K562 (cell line): ENCODE data around the gene SIK1. TPM values are rescaled to one million over a fixed set of nuclear protein-coding genes. Genes with fewer than 3 reads are reported as not detected.
"Not testable (repeated sequence)": the region's sequence is repeated elsewhere in the genome, so short reads cannot be mapped to it uniquely, and the experiment has no call there.

ENCODE experiments used
- ATAC-seq: fragments of 200-7000 bp; cut with Tn5 transposase; 3 replicates; pipeline ENCODE4 v1.9.1; 2020; ENCODE audit warnings: moderate library complexity
- BruUV-seq: library from RNA; stranded (reverse); fragments of 400-500 nt; replicated peaks from 2 replicates; lab custom pipeline; 2021; lab: Mats Ljungman, UMichigan
- CTCF ChIA-PET: fragments of 300-600 bp; formaldehyde crosslinking; extraction: SDS; loops from one replicate; lab custom pipeline; 2021; ENCODE audit warnings: low intra/inter-chr PET ratio; lab: Yijun Ruan, JAX
- POLR2A ChIA-PET: fragments of 300-600, 350-650 bp; sonication (Branson Sonifier 250); formaldehyde crosslinking; extraction: SDS; loops from one replicate; lab custom pipeline; 2021; ENCODE audit warnings: antibody characterized with exemption, inconsistent platforms; lab: Yijun Ruan, JAX
- DNase-seq, 4 experiments: peaks; one replicate each; pipeline versions ENCODE4 v3.0.0 to v3.0.0-alpha.2; 2011 to 2018; ENCODE audit warnings: low spot score in 3 of 4, mixed read lengths in 3 of 4; ENCODE audit errors: extremely low read depth in 1 of 4
- FAIRE-seq: peaks from 2 replicates; lab custom pipeline; 2011; peaks lifted over from hg19 to GRCh38; lab: Jason Lieb, UNC
- H2AFZ ChIP-seq: 2 replicates; pipeline ENCODE4 v1.6.0; 2011; ENCODE audit warnings: low read depth, low read length, control low read depth, inconsistent platforms
- H3K27ac ChIP-seq: fragments of 200-600 bp; 3 replicates; pipeline ENCODE4 v1.8.0; 2011; ENCODE audit warnings: low read depth, mild to moderate bottlenecking, control low read depth, inconsistent platforms, low read length, moderate library complexity, mixed read lengths; ENCODE audit errors: extremely low read depth
- H3K27me3 ChIP-seq, 2 experiments: fragments of 300-600 bp in 1 of 2; 2 replicates in 1 of 2; 3 replicates in 1 of 2; pipeline versions ENCODE4 v1.6.0 to v1.8.0; 2011; ENCODE audit warnings: inconsistent platforms in 2 of 2, low read length in 2 of 2, mild to moderate bottlenecking in 1 of 2, mixed read lengths in 1 of 2, moderate library complexity in 1 of 2; ENCODE audit not compliant: control insufficient read depth in 2 of 2, insufficient read depth in 2 of 2
- H3K36me3 ChIP-seq: fragments of 300-600 bp; 3 replicates; pipeline ENCODE4 v1.8.0; 2011; ENCODE audit warnings: mild to moderate bottlenecking, low read length, inconsistent platforms; ENCODE audit not compliant: control insufficient read depth, insufficient read depth
- H3K4me1 ChIP-seq, 2 experiments: fragments of 200-600 bp in 1 of 2; replicated peaks in 1 of 2; 2 replicates in 1 of 2; 3 replicates in 1 of 2; pipeline versions ENCODE4 v1.5.1 to v1.8.0; 2011; ENCODE audit warnings: inconsistent platforms in 2 of 2, low read length in 2 of 2, mild to moderate bottlenecking in 1 of 2, mixed read lengths in 1 of 2, moderate library complexity in 1 of 2; ENCODE audit not compliant: control insufficient read depth in 2 of 2, insufficient read depth in 2 of 2
- H3K4me2 ChIP-seq: 2 replicates; pipeline ENCODE4 v1.6.1; 2011; ENCODE audit warnings: low read length, control low read depth, inconsistent platforms, mixed read lengths; ENCODE audit not compliant: insufficient read depth
- H3K4me3 ChIP-seq: fragments of 200-600 bp; sonication (generic), shearing (Covaris generic); 2 replicates; pipeline ENCODE4 v1.5.1; 2016; ENCODE audit warnings: control low read depth, inconsistent platforms
- H3K79me2 ChIP-seq: fragments of 200-600 bp; 3 replicates; pipeline ENCODE4 v1.8.0; 2011; ENCODE audit warnings: low read length, inconsistent platforms; ENCODE audit not compliant: control insufficient read depth, insufficient read depth
- H3K9ac ChIP-seq, 2 experiments: 2 replicates each; pipeline versions ENCODE4 v1.6.0 to v1.6.1; 2011; ENCODE audit warnings: low read depth in 2 of 2, low read length in 2 of 2, control low read depth in 1 of 2, inconsistent platforms in 1 of 2, mild to moderate bottlenecking in 1 of 2, mixed read lengths in 1 of 2; ENCODE audit not compliant: insufficient read depth in 1 of 2
- H3K9me1 ChIP-seq: one replicate; pipeline ENCODE4 v1.6.0; 2011; ENCODE audit warnings: inconsistent platforms, mild to moderate bottlenecking, low read length, moderate library complexity; ENCODE audit not compliant: control insufficient read depth, insufficient read depth
- H3K9me3 ChIP-seq: replicated peaks from 2 replicates; pipeline ENCODE4 v1.5.1; 2011; ENCODE audit warnings: low read depth, low read length, inconsistent platforms; ENCODE audit not compliant: control insufficient read depth, insufficient read depth
- H4K20me1 ChIP-seq: replicated peaks from 2 replicates; pipeline ENCODE4 v1.6.1; 2011; ENCODE audit warnings: low read length, inconsistent platforms, mixed read lengths; ENCODE audit not compliant: control insufficient read depth, insufficient read depth
- WGBS: fragments of 100-300 bp; shearing (Covaris generic); methylation state at CpG from one replicate; pipeline ENCODE4 v1.1.6; 2016; ENCODE audit warnings: low coverage, mixed read lengths; ENCODE audit not compliant: insufficient coverage; ENCODE audit errors: missing lambda C conversion rate; 5-methylcytosine and 5-hydroxymethylcytosine counted together
- in situ Hi-C: fragments of 300-500 bp; cut with MboI; formaldehyde crosslinking; loops from 4 replicates; pipeline ENCODE4 v1.15.0; 2018; ENCODE audit warnings: inconsistent platforms, mixed read lengths
- intact Hi-C: fragments of 100-400 bp; cut with micrococcal nuclease; formaldehyde crosslinking; loops from 2 replicates; pipeline ENCODE4 v1.14.2; 2022
- polyA plus RNA-seq, 8 experiments: library from polyadenylated mRNA; depleted of rRNA in 4 of 8; stranded (reverse) in 5 of 8; unstranded in 3 of 8; fragments of >200 nt; fragmentation: Nextera tagmentation in 2 of 8; fragmentation: Illumina TruSeq in 1 of 8; extraction: Ambion mirVana in 2 of 8; extraction: Trizol in 1 of 8; gene quantifications; 2 replicates each; pipeline versions ENCODE4 v1.2.1 to v1.2.3, GENCODE V29; 2011 to 2014; ENCODE audit warnings: inconsistent platforms in 1 of 8, missing spikeins in 1 of 8
- total RNA-seq, 7 experiments: library from RNA; depleted of rRNA in 6 of 7; stranded (reverse); fragments of >200 nt in 6 of 7; fragmentation: Illumina TruSeq in 2 of 7; extraction: Trizol in 2 of 7; gene quantifications; 2 replicates each; pipeline versions ENCODE4 v1.2.1 to v1.2.3, GENCODE V29; 2011 to 2021; ENCODE audit warnings: low replicate concordance in 1 of 7

SIK1 gene
- total and polyA plus RNA-seq, 9 of the 15 experiments (the other 6 are each of a cell fraction or from before 2014, with no cell fraction given) = 0.45 to 4.3 (median 1.8) TPM; not detected in 2

GRCh38 chr21:43403651-43404430, 23.1 kb downstream of the SIK1 start:
- H3K4me1 ChIP-seq = not testable (repeated sequence)

DNA sequence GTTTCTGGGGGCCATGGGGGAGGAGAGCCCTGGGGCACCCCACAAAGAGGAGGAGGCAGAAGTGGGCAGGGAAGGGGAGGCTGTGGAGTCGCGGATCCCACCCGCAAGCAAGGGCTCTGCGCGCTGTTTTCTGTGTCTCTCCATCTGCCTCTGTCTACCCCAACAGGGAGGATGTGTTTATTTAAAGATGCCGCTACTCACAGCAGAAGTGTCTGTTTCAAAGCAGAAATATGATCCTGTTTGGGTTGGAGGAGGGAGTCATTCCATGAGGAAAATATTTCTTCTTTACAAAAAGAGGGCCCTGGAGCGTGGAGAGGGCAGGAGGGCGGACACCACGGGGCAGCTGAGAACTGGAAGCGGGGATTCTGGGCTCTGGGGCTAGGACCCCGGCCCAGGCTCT, 25.8 kb downstream of the SIK1 start:
- BruUV-seq, intact Hi-C loops, H3K4me2 ChIP-seq, H3K27ac ChIP-seq, H3K9me3 ChIP-seq, H3K9me1 ChIP-seq, FAIRE-seq, H3K4me3 ChIP-seq, H3K79me2 ChIP-seq, H4K20me1 ChIP-seq, ATAC-seq, CTCF ChIA-PET, POLR2A ChIA-PET, H2AFZ ChIP-seq, DNase-seq, H3K4me1 ChIP-seq, H3K27me3 ChIP-seq, in situ Hi-C loops, H3K9ac ChIP-seq, H3K36me3 ChIP-seq: not testable (repeated sequence)
- WGBS = no CpG with 5 or more reads among the region's 11 CpGs

More at GRCh38 chr21:43403651-43404430, 23.1 kb downstream of the SIK1 start:
- H3K9me1 ChIP-seq, FAIRE-seq, H3K4me2 ChIP-seq, BruUV-seq, H3K9me3 ChIP-seq, H2AFZ ChIP-seq, H3K4me3 ChIP-seq, H3K79me2 ChIP-seq, POLR2A ChIA-PET, H3K27me3 ChIP-seq, CTCF ChIA-PET, H4K20me1 ChIP-seq, ATAC-seq, H3K9ac ChIP-seq, DNase-seq, H3K36me3 ChIP-seq, H3K27ac ChIP-seq, intact Hi-C loops, in situ Hi-C loops: not testable (repeated sequence)
- 0% methylated on average over 3 of the region's 22 CpGs for WGBS

DNA sequence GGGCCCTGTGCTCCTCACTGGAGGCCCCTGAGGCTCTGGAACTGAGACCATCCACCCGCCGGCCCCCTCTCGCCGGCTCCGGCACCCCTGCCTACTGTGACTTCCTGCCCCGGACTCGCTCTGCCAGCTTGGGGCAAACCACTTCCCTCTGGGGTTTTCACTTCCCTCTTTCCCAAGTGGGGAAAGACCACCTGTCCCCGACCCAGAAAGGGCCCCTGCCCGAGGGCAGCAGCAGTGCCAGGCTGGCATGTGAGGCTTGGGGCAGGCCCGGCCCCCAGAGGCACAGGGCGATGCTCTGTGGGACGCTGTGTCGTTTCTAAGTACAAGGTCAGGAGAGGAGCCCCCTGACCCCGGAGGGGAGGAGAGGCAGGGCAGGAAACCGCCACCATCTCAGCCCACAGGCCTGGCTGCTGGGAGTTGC, 27.3 kb downstream of the SIK1 start:
- H3K9ac ChIP-seq, H2AFZ ChIP-seq, BruUV-seq, H3K27me3 ChIP-seq, H3K9me3 ChIP-seq, H3K4me3 ChIP-seq, H4K20me1 ChIP-seq, POLR2A ChIA-PET, H3K36me3 ChIP-seq, H3K27ac ChIP-seq, H3K4me1 ChIP-seq, in situ Hi-C loops, H3K4me2 ChIP-seq, FAIRE-seq, ATAC-seq, H3K9me1 ChIP-seq, intact Hi-C loops, CTCF ChIA-PET, H3K79me2 ChIP-seq, DNase-seq: not testable (repeated sequence)
- WGBS = no CpG with 5 or more reads among the region's 15 CpGs

- H3K9me3 ChIP-seq, H2AFZ ChIP-seq, FAIRE-seq, intact Hi-C loops, DNase-seq, H3K4me1 ChIP-seq, POLR2A ChIA-PET, H3K4me2 ChIP-seq, H3K27ac ChIP-seq, H3K36me3 ChIP-seq, BruUV-seq, H4K20me1 ChIP-seq, H3K9me1 ChIP-seq, H3K4me3 ChIP-seq, H3K9ac ChIP-seq, in situ Hi-C loops, H3K27me3 ChIP-seq, H3K79me2 ChIP-seq, ATAC-seq, CTCF ChIA-PET: not testable (repeated sequence)
- no CpG with 5 or more reads among the region's 28 CpGs for WGBS
These were observed 27.8 kb downstream of the SIK1 start for GRCh38 chr21:43399136-43399535.
